Fibroblast of skin of left biceps (primary cell): ENCODE results near the gene CCDC120.

ENCODE experiments used
- DNase-seq, 2 experiments: peaks; one replicate each; pipeline ENCODE4 v3.0.0-alpha.2; 2013; ENCODE audit warnings: low read depth in 2 of 2

The CCDC120 gene

DNA sequence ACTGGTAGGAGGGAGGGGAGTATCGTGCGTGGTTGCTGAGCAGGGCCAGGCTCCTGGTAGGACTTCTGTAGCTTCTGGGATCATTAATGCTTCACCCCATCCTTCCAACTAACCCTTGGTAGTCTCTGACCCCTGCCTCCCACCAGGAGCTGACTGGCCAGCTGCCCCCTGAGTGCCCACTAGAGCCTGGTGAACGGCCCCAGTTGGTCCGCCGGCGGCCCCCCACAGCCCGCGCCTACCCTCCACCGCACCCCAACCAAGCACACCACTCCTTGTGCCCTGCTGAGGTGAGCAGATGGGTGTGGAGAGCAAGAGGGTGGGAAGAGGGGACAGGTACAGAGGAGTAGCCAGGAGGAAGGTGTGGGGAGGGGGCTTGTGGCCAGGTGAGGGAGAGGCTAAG is 4.9 kb downstream of the CCDC120 start:
- DNase-seq: no peak

DNA sequence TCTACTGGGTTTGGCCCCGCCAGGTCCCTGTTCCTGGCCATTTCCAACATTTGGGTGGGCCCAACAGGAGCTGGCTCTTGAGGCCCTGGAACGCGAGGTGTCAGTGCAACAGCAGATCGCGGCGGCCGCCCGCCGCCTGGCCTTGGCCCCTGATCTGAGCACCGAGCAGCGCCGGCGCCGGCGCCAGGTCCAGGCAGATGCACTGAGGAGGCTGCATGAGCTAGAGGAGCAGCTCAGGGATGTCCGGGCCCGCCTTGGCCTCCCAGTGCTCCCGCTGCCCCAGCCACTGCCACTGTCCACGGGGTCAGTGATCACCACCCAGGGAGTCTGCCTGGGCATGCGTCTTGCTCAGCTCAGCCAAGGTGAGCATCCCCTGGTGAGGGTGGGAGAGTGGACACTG is 5.5 kb downstream of the CCDC120 start:
- no peak for DNase-seq

DNA sequence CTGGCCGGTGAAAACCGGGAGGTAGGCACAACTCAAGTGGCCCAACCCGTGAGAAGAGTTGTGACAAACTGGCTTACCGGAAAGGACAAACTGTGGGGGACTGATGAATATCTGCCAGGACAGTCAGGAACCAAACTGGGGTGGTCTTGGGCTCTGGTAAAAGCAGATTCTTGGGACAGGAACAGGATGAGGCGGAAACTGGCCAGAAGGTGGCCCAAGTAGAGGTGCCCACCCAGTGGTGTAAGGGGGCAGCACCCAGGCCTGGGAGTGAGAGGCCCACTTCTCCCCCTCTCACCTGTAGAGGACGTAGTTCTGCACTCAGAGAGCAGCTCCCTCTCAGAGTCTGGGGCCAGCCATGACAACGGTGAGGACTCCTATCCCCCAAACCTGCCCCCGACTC is 5.9 kb downstream of the CCDC120 start:
- DNase-seq: no peak

DNA sequence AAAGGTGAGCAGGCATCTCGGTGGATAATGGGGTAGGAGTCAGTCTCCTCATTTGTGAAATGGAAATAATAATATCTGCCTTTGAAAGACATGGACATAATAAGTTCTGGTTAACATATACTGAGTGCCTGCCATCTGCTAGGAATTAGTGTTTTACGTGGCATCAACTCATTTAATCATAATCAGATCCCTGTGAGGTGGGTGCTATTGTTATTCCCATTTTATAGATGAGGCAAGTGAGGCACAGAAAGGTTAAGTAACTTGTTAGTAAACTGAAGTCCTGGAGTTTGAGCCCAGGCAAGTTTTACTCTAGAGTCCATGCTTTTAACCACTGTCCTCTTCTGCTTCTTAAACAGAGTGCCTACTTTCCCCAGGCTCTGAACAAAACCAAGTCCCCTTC is 7.5 kb downstream of the CCDC120 start:
- no peak for DNase-seq

DNA sequence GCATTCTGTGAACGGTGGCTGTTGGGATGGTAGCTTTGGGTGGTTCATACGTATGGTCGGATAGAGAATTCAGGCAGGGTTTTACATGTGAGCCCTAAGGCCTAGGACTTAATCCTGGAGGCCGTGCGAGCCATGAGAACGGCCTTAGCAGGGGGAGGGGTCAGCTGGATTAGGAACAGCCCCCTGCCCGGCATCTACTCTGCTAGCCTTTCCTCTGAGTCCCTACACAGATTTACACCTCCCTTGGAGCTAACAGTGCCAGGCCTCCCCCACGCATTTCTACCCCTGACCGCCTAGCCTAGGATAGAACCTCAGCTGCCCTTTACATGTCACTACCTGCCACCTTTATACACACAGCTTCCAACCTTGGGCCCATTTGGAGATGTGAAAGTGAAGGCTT is 7.9 kb downstream of the CCDC120 start:
- DNase-seq: no peak

DNA sequence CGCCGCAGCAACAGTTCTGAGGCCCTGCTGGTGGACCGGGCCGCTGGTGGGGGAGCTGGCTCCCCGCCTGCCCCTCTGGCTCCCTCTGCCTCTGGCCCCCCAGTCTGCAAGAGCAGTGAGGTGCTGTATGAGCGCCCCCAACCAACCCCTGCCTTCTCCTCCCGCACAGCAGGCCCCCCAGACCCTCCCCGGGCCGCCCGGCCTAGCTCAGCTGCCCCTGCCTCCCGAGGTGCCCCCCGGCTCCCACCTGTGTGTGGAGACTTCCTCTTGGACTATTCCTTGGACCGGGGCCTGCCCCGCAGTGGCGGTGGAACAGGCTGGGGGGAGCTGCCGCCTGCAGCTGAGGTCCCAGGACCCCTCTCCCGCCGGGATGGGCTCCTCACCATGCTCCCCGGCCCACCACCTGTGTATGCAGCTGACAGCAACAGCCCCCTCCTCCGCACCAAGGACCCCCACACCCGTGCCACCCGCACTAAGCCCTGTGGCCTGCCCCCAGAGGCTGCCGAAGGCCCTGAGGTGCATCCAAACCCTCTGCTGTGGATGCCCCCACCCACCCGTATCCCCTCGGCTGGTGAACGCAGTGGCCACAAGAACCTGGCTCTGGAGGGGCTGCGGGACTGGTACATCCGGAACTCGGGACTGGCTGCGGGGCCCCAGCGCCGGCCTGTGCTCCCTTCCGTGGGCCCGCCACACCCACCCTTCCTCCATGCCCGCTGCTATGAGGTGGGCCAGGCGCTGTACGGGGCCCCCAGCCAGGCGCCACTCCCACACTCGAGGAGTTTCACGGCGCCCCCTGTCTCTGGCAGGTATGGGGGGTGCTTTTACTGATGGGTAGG is 8.7 kb downstream of the CCDC120 start:
- DNase-seq: no peak

DNA sequence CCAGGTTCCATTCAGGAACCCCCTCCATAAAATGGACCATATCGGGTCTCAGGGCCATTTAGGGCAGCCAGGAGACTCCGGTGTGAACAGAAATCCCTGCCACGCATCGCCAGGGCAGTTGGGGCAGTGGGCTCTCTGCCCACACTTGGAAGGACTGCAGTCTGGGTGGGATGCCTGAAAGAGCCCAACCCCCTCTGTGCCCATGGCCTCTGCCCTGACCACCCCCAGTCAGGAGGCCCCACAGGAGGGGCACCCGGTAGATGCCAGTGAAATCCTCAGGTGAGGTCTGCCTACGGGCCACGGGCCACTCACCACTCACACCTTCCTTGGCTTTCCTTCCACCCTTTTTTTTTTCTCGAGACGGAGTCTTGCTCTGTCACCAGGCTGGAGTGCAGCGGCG is 10.2 kb downstream of the CCDC120 start:
- no peak for DNase-seq

DNA sequence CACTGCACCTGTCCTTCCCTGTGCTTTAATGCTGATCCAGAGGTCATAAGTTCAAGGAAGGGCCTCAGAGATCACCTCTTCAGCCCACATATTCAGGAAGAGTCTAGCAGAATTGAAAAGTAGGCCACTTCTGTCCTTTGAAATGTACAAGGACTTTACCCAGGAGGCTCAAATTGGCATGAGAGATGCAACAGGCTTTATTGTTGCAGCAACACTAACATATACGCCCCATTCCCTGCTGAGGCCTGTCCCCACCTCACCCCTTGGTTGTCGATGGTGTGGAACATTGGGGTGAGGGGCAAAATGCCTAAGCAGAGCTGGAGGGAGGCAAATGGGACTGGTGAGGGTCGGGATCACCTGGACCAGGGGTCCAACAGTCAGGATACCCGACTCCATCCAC is 12.2 kb downstream of the CCDC120 start:
- no peak for DNase-seq

DNA sequence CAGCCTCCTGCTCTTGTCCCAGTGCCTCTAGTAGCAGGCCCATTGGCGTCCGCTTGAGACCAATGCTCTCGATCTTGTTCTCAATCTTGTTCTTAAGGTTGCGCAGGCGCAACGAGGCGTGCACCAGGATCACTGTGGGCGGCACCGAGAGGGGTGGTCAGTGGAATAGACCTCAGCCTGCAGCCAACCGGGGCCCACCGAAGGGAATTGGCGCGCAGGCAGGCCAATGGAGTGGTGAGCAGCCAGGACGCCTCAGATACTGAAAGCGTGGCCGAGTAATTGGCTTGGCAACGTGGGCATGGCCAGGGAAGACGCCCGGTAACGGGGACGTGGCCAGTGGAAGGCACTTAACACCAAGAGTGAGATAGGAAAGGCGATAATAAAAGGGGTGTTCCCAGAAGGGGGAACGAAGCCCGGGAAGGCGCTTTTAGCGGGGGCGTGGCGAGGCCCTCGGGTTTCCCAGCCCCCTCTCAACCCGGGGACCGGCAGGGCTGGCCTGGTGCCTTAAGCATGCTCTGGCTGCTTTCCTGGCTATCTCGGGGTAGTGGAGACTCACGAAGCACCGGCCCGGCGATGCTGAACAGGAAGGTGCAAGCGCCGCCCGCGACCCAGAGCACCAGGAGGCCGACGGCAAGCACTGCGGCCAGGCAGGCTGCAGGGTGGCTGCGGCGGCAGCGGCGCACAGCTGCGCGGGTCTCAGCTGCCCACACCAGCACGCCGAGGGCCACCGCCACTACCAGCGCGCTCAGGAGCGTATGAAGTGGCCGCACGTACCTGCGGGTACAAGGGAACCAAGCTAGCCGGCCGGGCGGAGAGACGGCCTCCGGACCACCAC is 13.3 kb downstream of the CCDC120 start:
- DNase-seq: no peak

DNA sequence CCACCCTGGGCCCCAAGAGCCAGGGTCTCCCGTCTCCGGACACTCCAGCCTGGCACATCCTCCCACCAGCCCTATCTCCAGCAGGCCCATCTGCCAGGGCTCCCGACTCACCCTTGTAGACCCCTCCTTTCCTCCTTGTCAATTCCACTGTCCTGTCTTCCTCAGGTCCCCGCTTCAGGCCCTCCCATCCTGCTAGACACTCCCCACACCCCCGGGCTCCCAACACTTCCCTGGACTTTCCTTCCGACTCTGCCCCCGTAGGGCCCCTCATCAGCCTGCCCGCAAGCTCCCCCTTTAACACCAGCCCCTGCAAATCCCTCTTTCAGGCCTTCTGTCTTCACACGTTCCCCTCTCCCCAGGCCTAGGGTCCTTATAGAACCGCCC is 13.9 kb downstream of the CCDC120 start:
- DNase-seq: no peak

DNA sequence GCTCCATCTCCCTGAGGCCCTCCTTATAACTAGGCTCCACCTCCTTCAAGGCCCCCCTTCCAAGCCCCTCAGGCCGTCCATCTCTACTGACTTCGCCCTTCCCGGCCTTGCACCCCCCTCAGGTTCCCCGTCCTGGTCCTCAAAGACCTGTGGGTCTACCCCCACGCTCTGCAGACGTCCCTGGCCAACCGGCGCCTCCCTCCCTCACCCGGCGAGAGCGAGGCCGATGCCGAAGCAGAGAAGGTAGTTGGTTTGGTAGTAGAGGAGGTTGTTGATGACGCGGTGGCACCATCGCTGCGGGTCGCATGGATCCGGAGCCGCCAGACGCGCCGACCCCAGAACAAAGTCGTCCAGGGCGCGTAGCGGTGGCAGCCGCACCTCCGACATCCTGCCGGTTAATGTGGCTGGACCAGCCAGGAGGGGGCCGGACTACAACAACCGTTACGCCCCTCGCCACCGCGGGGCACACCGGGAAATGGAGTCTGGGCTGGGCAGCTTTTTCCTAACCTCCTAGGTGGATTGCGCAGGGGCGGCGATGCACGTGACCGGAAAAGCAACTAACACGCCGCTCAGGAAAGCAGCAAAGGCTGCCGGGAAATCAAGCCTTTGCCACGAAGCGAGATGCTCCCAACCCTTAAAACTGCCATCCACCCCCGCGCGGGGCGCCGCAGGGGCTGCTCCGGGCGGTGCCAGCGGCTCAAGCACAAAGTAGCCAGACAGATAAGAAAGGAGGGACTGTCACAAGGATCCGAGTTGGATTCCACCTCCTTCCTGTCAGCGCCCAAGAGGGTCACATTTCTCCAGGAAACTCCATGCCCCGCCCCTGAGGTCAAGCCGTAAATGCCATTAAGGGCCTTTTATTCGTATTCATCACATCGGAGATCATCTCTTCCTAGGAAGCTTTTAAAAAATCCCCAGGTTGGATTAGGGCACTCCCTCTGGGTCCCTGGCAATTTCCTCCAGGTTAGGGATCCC is 15.1 kb downstream of the CCDC120 start, which contains the start of gene PRAF2:
Gene PRAF2 (minus strand): TSS at position 402 of the 975 bp plus-strand sequence. CDS start 15 bp downstream, at position 387.
- peak; percentile 72 to 75 for DNase-seq

DNA sequence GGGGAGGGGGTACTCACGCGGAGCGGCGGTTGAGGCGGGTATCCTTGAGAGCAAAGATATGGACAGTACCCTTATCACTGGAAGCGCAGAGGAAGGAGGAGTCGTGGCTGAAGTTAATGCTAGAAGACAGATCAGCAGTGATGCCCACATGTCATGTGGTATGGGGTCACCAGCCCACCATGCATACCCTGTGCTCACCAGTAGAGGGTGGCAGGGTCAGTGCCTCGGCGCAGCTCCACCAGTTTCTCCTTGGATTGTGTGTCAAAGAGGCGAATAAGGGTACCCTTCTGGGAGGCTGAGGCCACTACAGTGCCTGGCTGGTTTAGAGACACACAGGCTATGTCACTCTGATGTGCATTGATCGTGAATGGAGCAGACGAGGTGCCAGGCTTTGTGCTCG is 16.5 kb downstream of the CCDC120 start:
- no peak for DNase-seq

DNA sequence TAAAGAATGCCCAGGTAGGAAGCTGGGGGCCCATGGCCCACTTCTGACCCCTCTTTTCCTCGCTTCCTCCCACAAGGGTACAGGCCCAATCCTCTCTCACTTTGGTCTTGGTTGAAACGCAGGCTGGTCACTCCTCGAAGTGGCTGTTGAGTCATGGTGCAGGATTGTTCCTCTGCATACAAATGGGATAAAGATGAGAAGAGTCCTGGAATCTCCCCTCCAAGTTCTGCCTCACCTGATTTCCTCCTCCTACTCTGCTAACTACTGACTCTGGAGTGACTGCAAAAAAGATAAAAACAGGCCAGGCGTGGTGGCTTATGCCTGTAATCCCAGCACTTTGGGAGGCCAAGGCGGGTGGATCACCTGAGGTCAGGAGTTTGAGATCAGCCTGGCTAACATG is 19.1 kb downstream of the CCDC120 start:
- DNase-seq: no peak

DNA sequence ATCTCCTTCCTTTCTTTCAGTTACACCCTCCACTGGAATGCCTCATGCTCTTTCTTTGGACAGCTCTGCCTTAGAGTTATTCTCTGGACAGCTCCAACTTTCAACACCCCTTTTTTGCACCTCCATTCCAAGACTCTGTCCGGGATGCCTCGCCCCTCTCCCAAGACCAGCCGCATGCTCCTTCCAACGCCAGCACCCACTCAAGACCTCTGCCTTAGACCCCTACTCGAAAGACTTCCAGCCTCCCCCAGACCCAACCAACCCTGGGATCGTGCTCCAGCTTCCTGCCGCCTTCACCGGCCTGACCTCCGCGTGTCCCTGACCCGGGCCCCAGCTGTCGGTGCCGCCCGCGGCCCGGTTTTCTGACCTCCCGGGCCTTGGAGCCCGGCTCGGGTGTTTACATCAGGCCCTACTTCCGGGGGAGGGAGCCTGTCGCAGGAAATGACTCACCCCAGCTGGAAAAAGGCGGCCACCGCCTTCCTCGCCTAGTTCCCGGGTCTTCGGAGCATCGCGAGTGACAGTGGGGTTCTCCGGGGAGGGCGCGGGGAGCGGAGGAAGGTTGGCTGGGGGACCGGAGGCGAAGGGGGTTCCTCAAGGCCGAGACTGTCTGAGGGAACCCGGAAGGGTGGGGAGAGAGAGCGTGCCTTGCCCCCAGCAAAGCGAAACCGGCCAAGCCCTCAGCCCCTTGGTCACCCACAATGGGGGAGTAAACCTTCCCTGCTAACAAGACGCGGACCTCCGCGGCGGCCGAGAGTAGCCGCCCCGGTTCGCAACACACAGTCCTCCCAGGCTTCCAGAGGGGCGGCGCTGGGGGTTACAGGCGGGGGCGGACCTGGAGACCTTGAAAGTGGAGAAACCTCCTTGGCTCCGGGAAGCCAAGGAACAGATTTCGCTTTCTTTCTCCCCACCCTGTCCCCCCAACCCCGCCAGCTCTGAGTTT is 21.0 kb downstream of the CCDC120 start, which contains the start of gene WDR45:
Gene WDR45 (minus strand): TSS at position 399 of the 940 bp plus-strand sequence. CDS start 1,792 bp downstream, outside the sequence.
- peak in 1 of 2 experiments; percentile 21 for DNase-seq

DNA sequence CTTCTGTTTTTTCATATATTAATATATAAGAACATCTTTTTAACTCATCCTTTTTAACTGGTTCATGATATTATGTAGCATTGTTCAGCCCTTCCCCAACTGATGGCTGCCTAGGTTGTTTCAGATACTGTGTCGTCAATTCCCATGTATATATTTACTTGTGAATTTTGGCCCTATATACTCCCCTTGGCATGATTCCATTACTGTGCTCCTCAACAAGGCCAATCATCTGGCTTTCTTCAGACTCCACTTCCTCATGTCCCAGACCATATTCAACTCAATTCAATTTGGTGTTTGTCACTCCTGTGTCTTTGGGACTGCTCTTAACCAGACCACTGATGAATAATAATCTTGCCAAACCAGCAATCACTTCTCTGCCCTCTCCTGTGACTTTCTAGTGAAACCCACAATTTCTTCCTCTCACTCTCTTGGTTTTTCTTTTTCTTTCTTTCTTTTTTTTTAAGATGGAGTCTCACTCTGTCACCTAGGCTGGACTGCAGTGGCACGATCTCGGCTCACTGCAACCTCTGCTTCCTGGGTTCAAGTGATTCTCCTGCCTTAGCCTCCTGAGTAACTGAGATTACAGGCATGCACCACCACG is 23.6 kb downstream of the CCDC120 start:
- DNase-seq: no peak

DNA sequence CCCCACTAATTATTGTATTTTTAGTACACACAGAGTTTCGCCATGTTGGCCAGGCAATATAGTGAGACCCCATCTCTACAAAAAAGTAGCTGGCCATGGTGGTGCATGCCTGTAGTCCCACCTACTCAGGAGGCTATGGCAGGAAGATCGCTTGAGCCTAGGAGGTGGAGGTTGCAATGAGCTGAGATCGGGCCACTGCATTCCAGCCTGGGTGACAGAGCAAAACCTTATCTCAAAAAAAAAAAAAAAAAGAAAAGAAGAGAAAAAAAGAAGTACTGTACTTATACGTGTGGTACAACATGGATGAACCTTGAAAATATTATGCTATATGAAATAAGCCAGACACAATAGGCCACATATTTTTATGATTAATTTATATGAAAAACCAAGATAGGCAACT is 30.8 kb downstream of the CCDC120 start:
- no peak for DNase-seq

DNA sequence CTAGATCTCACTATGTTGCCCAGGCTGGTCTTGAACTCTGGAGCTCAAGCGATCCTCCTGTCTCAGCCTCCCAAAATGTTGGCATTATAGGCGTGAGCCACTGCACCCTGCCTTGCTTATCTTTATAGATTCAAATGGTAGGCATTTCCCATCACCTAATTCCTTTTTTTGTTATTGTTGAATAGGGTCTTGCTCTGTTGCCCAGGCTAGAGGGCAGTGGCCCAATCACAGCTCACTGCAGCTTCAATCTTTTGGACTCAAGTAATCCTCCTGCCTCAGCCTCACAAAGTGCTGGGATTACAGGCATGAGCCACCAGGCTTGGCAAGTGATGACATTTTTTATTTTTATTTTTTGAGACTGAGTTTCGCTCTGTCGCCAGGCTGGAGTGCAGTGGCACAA is 37.6 kb downstream of the CCDC120 start:
- DNase-seq: no peak

DNA sequence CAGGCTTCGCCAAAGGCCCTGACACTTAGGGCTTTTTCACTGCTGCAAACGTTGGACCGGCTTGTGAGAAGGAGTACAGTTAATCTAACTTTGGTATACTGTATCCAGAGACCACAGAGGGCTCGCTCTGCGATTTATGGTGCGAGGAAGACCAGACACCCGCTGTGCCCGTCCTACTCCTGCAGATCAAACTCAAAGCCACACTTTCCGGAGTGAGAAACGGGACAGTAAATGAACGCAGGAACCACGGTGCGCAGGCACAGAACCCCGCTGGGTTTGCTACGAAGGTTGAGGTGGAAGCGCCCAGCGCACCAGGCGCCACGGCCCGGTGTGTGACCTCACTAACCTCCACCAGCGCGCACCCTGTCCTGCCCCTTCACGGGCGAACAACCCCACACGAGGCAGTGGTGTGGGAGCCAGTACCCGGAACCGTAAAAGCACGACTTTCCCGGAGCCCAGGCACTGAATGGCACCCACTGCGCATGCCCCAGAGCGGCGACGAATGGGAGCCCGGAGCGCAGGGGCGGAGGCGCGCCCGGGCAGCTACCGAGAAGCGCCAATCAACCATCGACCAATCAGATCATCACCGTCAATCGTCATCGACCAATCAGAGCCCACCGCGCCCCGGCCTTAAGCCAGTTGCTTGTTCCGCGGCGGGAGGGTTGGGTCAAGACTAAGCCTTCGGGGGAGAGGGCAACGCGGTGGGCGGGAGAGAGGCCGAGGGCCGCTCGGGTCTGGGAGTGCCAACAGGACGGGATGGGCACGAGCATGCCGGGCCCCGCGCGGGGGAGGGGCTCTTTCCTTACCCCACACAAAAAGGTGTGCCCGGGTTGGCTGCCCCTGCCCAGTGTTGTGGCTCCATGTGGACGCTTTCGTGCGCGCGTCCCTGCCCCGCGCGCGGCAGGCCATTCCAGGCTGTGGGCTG is 42.2 kb downstream of the CCDC120 start:
- DNase-seq: peak; percentile 57 to 59

DNA sequence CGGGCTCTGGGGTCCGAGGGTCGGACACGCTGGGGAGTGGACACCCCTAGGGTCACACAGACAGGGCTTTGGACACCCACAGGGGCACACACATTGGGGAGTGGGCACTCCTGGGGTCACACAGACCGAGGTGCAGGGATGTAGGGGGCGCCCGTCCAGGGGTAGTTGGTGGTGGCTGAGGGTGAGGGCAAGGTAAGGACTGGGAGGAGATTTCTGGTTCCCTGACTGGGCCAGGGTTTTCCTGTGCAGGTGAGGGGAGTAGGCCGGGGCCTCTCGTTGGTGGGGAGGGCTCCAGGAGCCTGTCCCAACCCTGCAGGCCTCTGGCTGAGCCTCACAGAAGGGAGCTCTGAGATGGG is 42.8 kb downstream of the CCDC120 start:
- DNase-seq: no peak
